K562 (cell line): ENCODE measurements around the gene CLCN4.

ENCODE experiments used
- CHD2 ChIP-seq: IDR thresholded peaks from 2 replicates; pipeline ENCODE4 v1.6.1; 2011; ENCODE audit warnings: low read depth, low read length
- POLR2AphosphoS5 ChIP-seq: IDR thresholded peaks from 2 replicates; pipeline ENCODE4 v1.6.1; 2011; ENCODE audit warnings: mild to moderate bottlenecking, low read depth, low read length, moderate library complexity; ENCODE audit not compliant: control insufficient read depth, insufficient read depth
- SP2 ChIP-seq: IDR thresholded peaks from 2 replicates; pipeline ENCODE4 v1.6.1; 2011; ENCODE audit warnings: mild to moderate bottlenecking, low read depth, low read length, moderate library complexity; ENCODE audit not compliant: poor library complexity, severe bottlenecking; ENCODE audit errors: extremely low read depth
- ZFP30 ChIP-seq: fragments of 250-450 bp; sonication (Bioruptor Pico); IDR thresholded peaks from 2 replicates; pipeline ENCODE4 v1.8.0; 2022; ENCODE audit warnings: moderate library complexity, mild to moderate bottlenecking, inconsistent platforms, borderline replicate concordance
- ZSCAN32 ChIP-seq: fragments of 450-650 bp; formaldehyde crosslinking; IDR thresholded peaks from 2 replicates; pipeline ENCODE4 v1.4.0; 2020; ENCODE audit warnings: mild to moderate bottlenecking, moderate library complexity
- TF ChIP-seq, protein P1 (sequence below): fragments of 150-350 bp; IDR thresholded peaks from 2 replicates; pipeline ENCODE4 v1.6.1; 2014; ENCODE audit warnings: low read depth, mild to moderate bottlenecking, low read length, borderline replicate concordance
- TF ChIP-seq, protein P2 (sequence below), 3 experiments: IDR thresholded peaks in 2 of 3; conservative IDR thresholded peaks in 1 of 3; 2 replicates each; pipeline ENCODE4 v1.5.1; 2011 to 2012; ENCODE audit warnings: low read length in 3 of 3, mild to moderate bottlenecking in 3 of 3, control low read depth in 2 of 3, improper control_type of control experiment in 1 of 3, inconsistent platforms in 1 of 3, low read depth in 1 of 3, mixed read lengths in 1 of 3, moderate library complexity in 1 of 3; ENCODE audit not compliant: insufficient read depth in 2 of 3

GRCh38 chrX:10135561-10136399 lies 21.0 kb upstream of the CLCN4 start:
- no peak for TF ChIP-seq ZSCAN32 (CRISPR knock-in tag)
- TF ChIP-seq ZFP30 (CRISPR knock-in tag): no peak
- TF ChIP-seq CHD2: no peak
- TF ChIP-seq, protein P1, sequence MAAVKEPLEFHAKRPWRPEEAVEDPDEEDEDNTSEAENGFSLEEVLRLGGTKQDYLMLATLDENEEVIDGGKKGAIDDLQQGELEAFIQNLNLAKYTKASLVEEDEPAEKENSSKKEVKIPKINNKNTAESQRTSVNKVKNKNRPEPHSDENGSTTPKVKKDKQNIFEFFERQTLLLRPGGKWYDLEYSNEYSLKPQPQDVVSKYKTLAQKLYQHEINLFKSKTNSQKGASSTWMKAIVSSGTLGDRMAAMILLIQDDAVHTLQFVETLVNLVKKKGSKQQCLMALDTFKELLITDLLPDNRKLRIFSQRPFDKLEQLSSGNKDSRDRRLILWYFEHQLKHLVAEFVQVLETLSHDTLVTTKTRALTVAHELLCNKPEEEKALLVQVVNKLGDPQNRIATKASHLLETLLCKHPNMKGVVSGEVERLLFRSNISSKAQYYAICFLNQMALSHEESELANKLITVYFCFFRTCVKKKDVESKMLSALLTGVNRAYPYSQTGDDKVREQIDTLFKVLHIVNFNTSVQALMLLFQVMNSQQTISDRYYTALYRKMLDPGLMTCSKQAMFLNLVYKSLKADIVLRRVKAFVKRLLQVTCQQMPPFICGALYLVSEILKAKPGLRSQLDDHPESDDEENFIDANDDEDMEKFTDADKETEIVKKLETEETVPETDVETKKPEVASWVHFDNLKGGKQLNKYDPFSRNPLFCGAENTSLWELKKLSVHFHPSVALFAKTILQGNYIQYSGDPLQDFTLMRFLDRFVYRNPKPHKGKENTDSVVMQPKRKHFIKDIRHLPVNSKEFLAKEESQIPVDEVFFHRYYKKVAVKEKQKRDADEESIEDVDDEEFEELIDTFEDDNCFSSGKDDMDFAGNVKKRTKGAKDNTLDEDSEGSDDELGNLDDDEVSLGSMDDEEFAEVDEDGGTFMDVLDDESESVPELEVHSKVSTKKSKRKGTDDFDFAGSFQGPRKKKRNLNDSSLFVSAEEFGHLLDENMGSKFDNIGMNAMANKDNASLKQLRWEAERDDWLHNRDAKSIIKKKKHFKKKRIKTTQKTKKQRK: no peak
- TF ChIP-seq POLR2AphosphoS5: no peak
- TF ChIP-seq SP2: no peak
- TF ChIP-seq, protein P2, sequence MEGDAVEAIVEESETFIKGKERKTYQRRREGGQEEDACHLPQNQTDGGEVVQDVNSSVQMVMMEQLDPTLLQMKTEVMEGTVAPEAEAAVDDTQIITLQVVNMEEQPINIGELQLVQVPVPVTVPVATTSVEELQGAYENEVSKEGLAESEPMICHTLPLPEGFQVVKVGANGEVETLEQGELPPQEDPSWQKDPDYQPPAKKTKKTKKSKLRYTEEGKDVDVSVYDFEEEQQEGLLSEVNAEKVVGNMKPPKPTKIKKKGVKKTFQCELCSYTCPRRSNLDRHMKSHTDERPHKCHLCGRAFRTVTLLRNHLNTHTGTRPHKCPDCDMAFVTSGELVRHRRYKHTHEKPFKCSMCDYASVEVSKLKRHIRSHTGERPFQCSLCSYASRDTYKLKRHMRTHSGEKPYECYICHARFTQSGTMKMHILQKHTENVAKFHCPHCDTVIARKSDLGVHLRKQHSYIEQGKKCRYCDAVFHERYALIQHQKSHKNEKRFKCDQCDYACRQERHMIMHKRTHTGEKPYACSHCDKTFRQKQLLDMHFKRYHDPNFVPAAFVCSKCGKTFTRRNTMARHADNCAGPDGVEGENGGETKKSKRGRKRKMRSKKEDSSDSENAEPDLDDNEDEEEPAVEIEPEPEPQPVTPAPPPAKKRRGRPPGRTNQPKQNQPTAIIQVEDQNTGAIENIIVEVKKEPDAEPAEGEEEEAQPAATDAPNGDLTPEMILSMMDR (IDR thresholded peaks at IDR 0.05 in 2 of 3, conservative IDR thresholded peaks at IDR 0.05 in 1 of 3; ENCODE audit: insufficient read depth in 2 of 3, low read depth in 1 of 3, low read length in 3 of 3): no peak
